GM12878 (cell line): Measurements from ENCODE around the gene ASIC1. TPM values are rescaled to one million over a fixed set of nuclear protein-coding genes. Genes with fewer than 3 reads are reported as not detected.

Source experiments
- ATAC-seq: fragments of 200-7000 bp; cut with Tn5 transposase; 3 replicates; pipeline ENCODE4 v1.9.1; 2020; ENCODE audit warnings: mild to moderate bottlenecking, moderate library complexity
- BruUV-seq: library from RNA; stranded (reverse); fragments of 400-500 nt; replicated peaks from 2 replicates; lab custom pipeline; 2021; lab: Mats Ljungman, UMichigan
- CTCF ChIA-PET: fragments of 300-600 bp; sonication (Branson Sonifier 250); formaldehyde crosslinking; extraction: SDS; loops from one replicate; lab custom pipeline; 2021; ENCODE audit warnings: inconsistent platforms; lab: Yijun Ruan, JAX
- POLR2A ChIA-PET: fragments of 350-600 bp; formaldehyde crosslinking; extraction: SDS; loops from one replicate; lab custom pipeline; 2021; ENCODE audit warnings: inconsistent platforms; lab: Charles Lee
- RAD21 ChIA-PET: fragments of 300-600 bp; sonication (Branson Sonifier 250); formaldehyde crosslinking; loops from one replicate; lab custom pipeline; 2023; ENCODE audit warnings: antibody characterized with exemption; ENCODE audit not compliant: unreplicated experiment; lab: Charles Lee
- SMC1A ChIA-PET: fragments of 300-600 bp; sonication (Branson Sonifier 250); formaldehyde crosslinking; loops from one replicate; lab custom pipeline; 2023; ENCODE audit not compliant: unreplicated experiment, uncharacterized antibody; lab: Charles Lee
- DNase-seq: peaks from one replicate; pipeline ENCODE4 v3.0.0-alpha.2; 2011; ENCODE audit warnings: low read depth, low spot score
- FAIRE-seq: peaks from 3 replicates; lab custom pipeline; 2011; peaks lifted over from hg19 to GRCh38; lab: Jason Lieb, UNC
- H2AFZ ChIP-seq: 2 replicates; pipeline ENCODE4 v1.6.0; 2011; ENCODE audit warnings: low read depth, low read length, control low read depth; ENCODE audit not compliant: control insufficient read depth
- H3K27ac ChIP-seq: 2 replicates; pipeline ENCODE4 v1.5.1; 2011; ENCODE audit warnings: control low read depth; ENCODE audit not compliant: control insufficient read depth, insufficient read depth
- H3K27me3 ChIP-seq, 2 experiments: replicated peaks in 1 of 2; 2 replicates each; pipeline versions ENCODE4 v1.6.0 to v1.6.1; 2011; ENCODE audit warnings: low read length in 1 of 2; ENCODE audit not compliant: control insufficient read depth in 2 of 2, insufficient read depth in 2 of 2
- H3K36me3 ChIP-seq, 2 experiments: 2 replicates each; pipeline ENCODE4 v1.5.1; 2011; ENCODE audit warnings: low read length in 1 of 2; ENCODE audit not compliant: control insufficient read depth in 2 of 2, insufficient read depth in 2 of 2
- H3K4me1 ChIP-seq: 2 replicates; pipeline ENCODE4 v1.6.1; 2011; ENCODE audit warnings: mild to moderate bottlenecking, low read length, moderate library complexity, mixed read lengths; ENCODE audit not compliant: control insufficient read depth, insufficient read depth
- H3K4me2 ChIP-seq: 2 replicates; pipeline ENCODE4 v1.6.0; 2011; ENCODE audit warnings: control low read depth; ENCODE audit not compliant: control insufficient read depth, insufficient read depth
- H3K4me3 ChIP-seq: fragments of 200-600 bp; sonication (generic); 2 replicates; pipeline ENCODE4 v1.5.1; 2016
- H3K79me2 ChIP-seq: 2 replicates; pipeline ENCODE4 v1.6.0; 2011; ENCODE audit warnings: low read length; ENCODE audit not compliant: control insufficient read depth, insufficient read depth
- H3K9ac ChIP-seq: 2 replicates; pipeline ENCODE4 v1.8.0; 2011; ENCODE audit warnings: low read length, control low read depth, mixed read lengths; ENCODE audit not compliant: control insufficient read depth, insufficient read depth
- H3K9me3 ChIP-seq: replicated peaks from 3 replicates; pipeline ENCODE4 v1.5.1; 2011; ENCODE audit warnings: mild to moderate bottlenecking, low read length; ENCODE audit not compliant: control insufficient read depth, insufficient read depth
- H4K20me1 ChIP-seq: 2 replicates; pipeline ENCODE4 v1.6.0; 2011; ENCODE audit not compliant: control insufficient read depth, insufficient read depth
- CHD4 ChIP-seq: fragments of 200-600 bp; sonication (generic); IDR thresholded peaks from 2 replicates; pipeline ENCODE4 v1.6.1; 2016; ENCODE audit warnings: mild to moderate bottlenecking
- EED ChIP-seq: sonication (generic); IDR thresholded peaks from 2 replicates; pipeline ENCODE4 v1.6.1; 2016; ENCODE audit warnings: antibody characterized with exemption, low read depth
- MEF2B ChIP-seq: fragments of 450-650 bp; IDR thresholded peaks from 2 replicates; pipeline ENCODE4 v1.6.1; 2018; ENCODE audit warnings: mild to moderate bottlenecking, moderate library complexity; ENCODE audit not compliant: partially characterized antibody, poor library complexity, severe bottlenecking
- NR2C1 ChIP-seq: fragments of 450-650 bp; IDR thresholded peaks from 2 replicates; pipeline ENCODE4 v1.6.1; 2017; ENCODE audit warnings: antibody characterized with exemption, mild to moderate bottlenecking, moderate library complexity
- TBL1XR1 ChIP-seq: IDR thresholded peaks from 2 replicates; pipeline ENCODE4 v1.6.1; 2012; ENCODE audit warnings: low read depth, low read length, improper control_type of control experiment
- WGBS: methylation state at CpG from one replicate; pipeline ENCODE4 v1.1.6; 2016; ENCODE audit warnings: low lambda C conversion rate; ENCODE audit not compliant: insufficient replicate concordance, insufficient coverage; ENCODE audit errors: missing lambda C conversion rate; 5-methylcytosine and 5-hydroxymethylcytosine counted together
- in situ Hi-C: fragments of 300-500 bp; cut with MboI; formaldehyde crosslinking; loops from 9 replicates; pipeline ENCODE4 v1.14.3; 2018; ENCODE audit warnings: mixed read lengths
- intact Hi-C: fragments of 100-400 bp; cut with micrococcal nuclease; formaldehyde crosslinking; loops from one replicate; pipeline ENCODE4 v1.14.2; 2022; ENCODE audit not compliant: unreplicated experiment
- polyA plus RNA-seq, 11 experiments: library from polyadenylated mRNA; depleted of rRNA in 4 of 11; unstranded in 6 of 11; stranded (reverse) in 5 of 11; fragments of >200 nt; fragmentation: Nextera tagmentation in 4 of 11; fragmentation: Illumina TruSeq in 1 of 11; extraction: Ambion mirVana in 4 of 11; extraction: Trizol in 1 of 11; gene quantifications; 1 replicate in 1 of 11; 2 replicates in 10 of 11; pipeline versions ENCODE4 v1.2.1 to v1.2.3, GENCODE V29; 2011 to 2016; ENCODE audit warnings: inconsistent platforms in 2 of 11, missing spikeins in 2 of 11, low read depth in 1 of 11
- total RNA-seq, 4 experiments: library from RNA; depleted of rRNA in 3 of 4; stranded (reverse); fragments of >200 nt in 3 of 4; fragmentation: Illumina TruSeq in 1 of 4; extraction: Trizol in 1 of 4; gene quantifications; 2 replicates each; pipeline versions ENCODE4 v1.2.1 to v1.2.3, GENCODE V29; 2013 to 2021
- TF ChIP-seq, protein P1 (sequence below): IDR thresholded peaks from 2 replicates; pipeline ENCODE4 v1.6.1; 2012; ENCODE audit warnings: low read depth, low read length, improper control_type of control experiment
- TF ChIP-seq, protein P2 (sequence below): fragments of 450-650 bp; conservative IDR thresholded peaks from 2 replicates; pipeline ENCODE4 v1.6.1; 2017; ENCODE audit warnings: mild to moderate bottlenecking, moderate library complexity
- TF ChIP-seq, protein P3 (sequence below): fragments of 450-650 bp; IDR thresholded peaks from 2 replicates; pipeline ENCODE4 v1.6.1; 2016; ENCODE audit warnings: mild to moderate bottlenecking, moderate library complexity, borderline replicate concordance

ASIC1 gene
- total and polyA plus RNA-seq, 10 of the 15 experiments (the other 5 are each of a cell fraction or from before 2014, with no cell fraction given), result 0.02 to 0.28 (median 0.21) TPM; not detected in 4

GRCh38 chr12:50086148-50086547 lies 28.8 kb downstream of the ASIC1 start:
- H3K9me3 ChIP-seq, result no peaks in the 10 kb centered on the region
- TF ChIP-seq TBL1XR1 (no peak), CHD4 (no peak)
- H3K79me2 ChIP-seq, result peaks cover 9% of the 10 kb centered on the region
- 0 out of 2 replicates have a peak, but pooled peaks cover 4% of the 10 kb centered on the region for H4K20me1 ChIP-seq
- FAIRE-seq, result no peak
- ChIA-PET RAD21 (interaction anchor here (1.2 to 3.5 kb wide), 4 partner anchors 25 to 90 kb away, joined by 3 to 66 read pairs (median 8); partner anchors contain the start of genes COX14 and RACGAP1), SMC1A (interaction anchor here (0.7 to 2.8 kb wide), 4 partner anchors 25 to 90 kb away, joined by 3 to 32 read pairs (median 4); partner anchors contain the start of gene COX14), CTCF (interaction anchor here (1.7 to 9.0 kb wide), 11 partner anchors 8 to 229 kb away, joined by 6 to 250 read pairs (median 13); partner anchors contain the start of genes CERS5, COX14 and RACGAP1), POLR2A (interaction anchor here (0.5 to 2.3 kb wide), 5 partner anchors 25 to 87 kb away, joined by 3 to 39 read pairs (median 5); partner anchors contain the start of genes CERS5 and COX14)
- H3K27ac ChIP-seq, result no peak overlapping the region
- H3K4me3 ChIP-seq, result peak overlapping the region; percentile 76
- peak overlapping the region; percentile 19 for H3K4me2 ChIP-seq
- H3K9ac ChIP-seq, result no peak overlapping the region
- no peaks in the 10 kb centered on the region for H3K27me3 ChIP-seq
- peaks cover 0 to 20% of the 10 kb centered on the region in 2 experiments for H3K36me3 ChIP-seq
- ATAC-seq, result no peak
- no peak for DNase-seq
- intact Hi-C loops, result no loop called here
- no peaks in the 10 kb centered on the region for H3K4me1 ChIP-seq
- H2AFZ ChIP-seq, result no peak overlapping the region
- in situ Hi-C loops, result no loop called here
- 85% methylated on average over 5 of the region's 5 CpGs for WGBS
- no TSS peak for BruUV-seq

- Histone ChIP-seq H3K9me3 (no peaks in the 10 kb centered on the region), H3K27me3 (no peaks in the 10 kb centered on the region), H3K4me3 (no peak overlapping the region), H3K27ac (no peak overlapping the region), H3K9ac (0 out of 2 replicates have a peak overlapping the region, but pooled peaks have one; percentile 8), H3K36me3 (peaks cover 0 to 20% of the 10 kb centered on the region in 2 experiments), H4K20me1 (0 out of 2 replicates have a peak, but pooled peaks cover 4% of the 10 kb centered on the region), H2AFZ (no peak overlapping the region), H3K4me2 (no peak overlapping the region), H3K79me2 (peaks cover 9% of the 10 kb centered on the region), H3K4me1 (no peaks in the 10 kb centered on the region)
- in situ Hi-C loops (no loop called here), intact Hi-C loops (no loop called here)
- no TSS peak for BruUV-seq
- ChIA-PET POLR2A (interaction anchor here (0.7 to 1.1 kb wide), 2 partner anchors 9 to 23 kb away, joined by 3 to 8 read pairs; no protein-coding TSS in a partner anchor), RAD21 (interaction anchor here (1.3 to 5.6 kb wide), 8 partner anchors 24 to 227 kb away, joined by 4 to 47 read pairs (median 6); partner anchors contain the start of genes CERS5 and COX14), SMC1A (interaction anchor here (0.7 to 3.9 kb wide), 13 partner anchors 9 to 345 kb away, joined by 3 to 29 read pairs (median 3); partner anchors contain the start of genes CERS5 and COX14), CTCF (interaction anchor here (0.9 to 9.0 kb wide), 20 partner anchors 9 to 343 kb away, joined by 3 to 250 read pairs (median 5); partner anchors contain the start of genes CERS5, COX14 and LIMA1)
- FAIRE-seq (no peak), ATAC-seq (no peak), DNase-seq (no peak)
- WGBS, result 97% methylated on average over 9 of the region's 9 CpGs
- TF ChIP-seq EED, result no peak
- TF ChIP-seq, protein P1, sequence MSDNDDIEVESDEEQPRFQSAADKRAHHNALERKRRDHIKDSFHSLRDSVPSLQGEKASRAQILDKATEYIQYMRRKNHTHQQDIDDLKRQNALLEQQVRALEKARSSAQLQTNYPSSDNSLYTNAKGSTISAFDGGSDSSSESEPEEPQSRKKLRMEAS, result no peak
- no peak for TF ChIP-seq NR2C1
- TF ChIP-seq, protein P2, sequence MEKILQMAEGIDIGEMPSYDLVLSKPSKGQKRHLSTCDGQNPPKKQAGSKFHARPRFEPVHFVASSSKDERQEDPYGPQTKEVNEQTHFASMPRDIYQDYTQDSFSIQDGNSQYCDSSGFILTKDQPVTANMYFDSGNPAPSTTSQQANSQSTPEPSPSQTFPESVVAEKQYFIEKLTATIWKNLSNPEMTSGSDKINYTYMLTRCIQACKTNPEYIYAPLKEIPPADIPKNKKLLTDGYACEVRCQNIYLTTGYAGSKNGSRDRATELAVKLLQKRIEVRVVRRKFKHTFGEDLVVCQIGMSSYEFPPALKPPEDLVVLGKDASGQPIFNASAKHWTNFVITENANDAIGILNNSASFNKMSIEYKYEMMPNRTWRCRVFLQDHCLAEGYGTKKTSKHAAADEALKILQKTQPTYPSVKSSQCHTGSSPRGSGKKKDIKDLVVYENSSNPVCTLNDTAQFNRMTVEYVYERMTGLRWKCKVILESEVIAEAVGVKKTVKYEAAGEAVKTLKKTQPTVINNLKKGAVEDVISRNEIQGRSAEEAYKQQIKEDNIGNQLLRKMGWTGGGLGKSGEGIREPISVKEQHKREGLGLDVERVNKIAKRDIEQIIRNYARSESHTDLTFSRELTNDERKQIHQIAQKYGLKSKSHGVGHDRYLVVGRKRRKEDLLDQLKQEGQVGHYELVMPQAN, result no peak
- no peak for TF ChIP-seq MEF2B
- TF ChIP-seq, protein P3, sequence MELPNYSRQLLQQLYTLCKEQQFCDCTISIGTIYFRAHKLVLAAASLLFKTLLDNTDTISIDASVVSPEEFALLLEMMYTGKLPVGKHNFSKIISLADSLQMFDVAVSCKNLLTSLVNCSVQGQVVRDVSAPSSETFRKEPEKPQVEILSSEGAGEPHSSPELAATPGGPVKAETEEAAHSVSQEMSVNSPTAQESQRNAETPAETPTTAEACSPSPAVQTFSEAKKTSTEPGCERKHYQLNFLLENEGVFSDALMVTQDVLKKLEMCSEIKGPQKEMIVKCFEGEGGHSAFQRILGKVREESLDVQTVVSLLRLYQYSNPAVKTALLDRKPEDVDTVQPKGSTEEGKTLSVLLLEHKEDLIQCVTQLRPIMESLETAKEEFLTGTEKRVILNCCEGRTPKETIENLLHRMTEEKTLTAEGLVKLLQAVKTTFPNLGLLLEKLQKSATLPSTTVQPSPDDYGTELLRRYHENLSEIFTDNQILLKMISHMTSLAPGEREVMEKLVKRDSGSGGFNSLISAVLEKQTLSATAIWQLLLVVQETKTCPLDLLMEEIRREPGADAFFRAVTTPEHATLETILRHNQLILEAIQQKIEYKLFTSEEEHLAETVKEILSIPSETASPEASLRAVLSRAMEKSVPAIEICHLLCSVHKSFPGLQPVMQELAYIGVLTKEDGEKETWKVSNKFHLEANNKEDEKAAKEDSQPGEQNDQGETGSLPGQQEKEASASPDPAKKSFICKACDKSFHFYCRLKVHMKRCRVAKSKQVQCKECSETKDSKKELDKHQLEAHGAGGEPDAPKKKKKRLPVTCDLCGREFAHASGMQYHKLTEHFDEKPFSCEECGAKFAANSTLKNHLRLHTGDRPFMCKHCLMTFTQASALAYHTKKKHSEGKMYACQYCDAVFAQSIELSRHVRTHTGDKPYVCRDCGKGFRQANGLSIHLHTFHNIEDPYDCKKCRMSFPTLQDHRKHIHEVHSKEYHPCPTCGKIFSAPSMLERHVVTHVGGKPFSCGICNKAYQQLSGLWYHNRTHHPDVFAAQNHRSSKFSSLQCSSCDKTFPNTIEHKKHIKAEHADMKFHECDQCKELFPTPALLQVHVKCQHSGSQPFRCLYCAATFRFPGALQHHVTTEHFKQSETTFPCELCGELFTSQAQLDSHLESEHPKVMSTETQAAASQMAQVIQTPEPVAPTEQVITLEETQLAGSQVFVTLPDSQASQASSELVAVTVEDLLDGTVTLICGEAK, result no peak
Measured at GRCh38 chr12:50087151-50087550, 29.8 kb downstream of the ASIC1 start.
